Keratinocyte (primary cell): ENCODE measurements around the gene TMEM237. TPM values are rescaled to one million over a fixed set of nuclear protein-coding genes. Genes with fewer than 3 reads are reported as not detected.

Experiments used
- DNase-seq: peaks from one replicate; pipeline ENCODE4 v3.0.0-alpha.2; 2011; ENCODE audit warnings: low read depth, missing footprints, low spot score
- FAIRE-seq: peaks from 2 replicates; lab custom pipeline; 2011; peaks lifted over from hg19 to GRCh38; lab: Jason Lieb, UNC
- H2AFZ ChIP-seq: 2 replicates; pipeline ENCODE4 v1.6.0; 2012; ENCODE audit warnings: low read length, control low read depth, inconsistent platforms; ENCODE audit not compliant: control insufficient read depth
- H3K27ac ChIP-seq: 2 replicates; pipeline ENCODE4 v1.5.1; 2011; ENCODE audit warnings: low read length; ENCODE audit not compliant: control insufficient read depth, insufficient read depth
- H3K27me3 ChIP-seq: 3 replicates; pipeline ENCODE4 v1.6.0; 2011; ENCODE audit warnings: low read length; ENCODE audit not compliant: control insufficient read depth, insufficient read depth; ENCODE audit errors: extremely low read depth
- H3K36me3 ChIP-seq, 2 experiments: 2 replicates in 1 of 2; 3 replicates in 1 of 2; pipeline ENCODE4 v1.5.1; 2011; ENCODE audit warnings: low read length in 2 of 2, mild to moderate bottlenecking in 1 of 2; ENCODE audit not compliant: control insufficient read depth in 2 of 2, insufficient read depth in 2 of 2; ENCODE audit errors: extremely low read depth in 1 of 2
- H3K4me1 ChIP-seq: 3 replicates; pipeline ENCODE4 v1.5.1; 2011; ENCODE audit warnings: low read length; ENCODE audit not compliant: control insufficient read depth, insufficient read depth; ENCODE audit errors: extremely low read depth
- H3K4me2 ChIP-seq: 3 replicates; pipeline ENCODE4 v1.6.0; 2011; ENCODE audit warnings: low read depth, low read length; ENCODE audit not compliant: control insufficient read depth, insufficient read depth; ENCODE audit errors: extremely low read depth
- H3K4me3 ChIP-seq, 3 experiments: fragments of 200-600 bp in 1 of 3; sonication (generic) in 1 of 3; 2 replicates in 2 of 3; 3 replicates in 1 of 3; pipeline ENCODE4 v1.5.1; 2011 to 2016; ENCODE audit warnings: low read length in 3 of 3, mild to moderate bottlenecking in 3 of 3, control low read depth in 2 of 3, inconsistent platforms in 1 of 3, low read depth in 1 of 3, mixed read lengths in 1 of 3, mixed run types in 1 of 3, moderate library complexity in 1 of 3; ENCODE audit not compliant: control insufficient read depth in 2 of 3, insufficient read depth in 2 of 3; ENCODE audit errors: extremely low read depth in 1 of 3
- H3K79me2 ChIP-seq: 2 replicates; pipeline ENCODE4 v1.6.0; 2012; ENCODE audit warnings: low read length; ENCODE audit not compliant: control insufficient read depth, insufficient read depth
- H3K9ac ChIP-seq: 3 replicates; pipeline ENCODE4 v1.6.0; 2011; ENCODE audit warnings: low read length; ENCODE audit not compliant: control insufficient read depth, insufficient read depth; ENCODE audit errors: extremely low read depth
- H3K9me1 ChIP-seq: 3 replicates; pipeline ENCODE4 v1.6.0; 2011; ENCODE audit warnings: low read length; ENCODE audit not compliant: control insufficient read depth, insufficient read depth; ENCODE audit errors: extremely low read depth
- H3K9me3 ChIP-seq: 2 replicates; pipeline ENCODE4 v1.5.1; 2012; ENCODE audit warnings: low read depth, low read length; ENCODE audit not compliant: control insufficient read depth
- H4K20me1 ChIP-seq: 3 replicates; pipeline ENCODE4 v1.6.0; 2011; ENCODE audit warnings: low read length; ENCODE audit not compliant: control insufficient read depth, insufficient read depth; ENCODE audit errors: extremely low read depth
- EZH2 ChIP-seq: IDR thresholded peaks from one replicate; pipeline ENCODE4 v1.6.1; 2012; ENCODE audit warnings: inconsistent platforms, mild to moderate bottlenecking, low read length, moderate library complexity
- dilution Hi-C: fragments of 300-500 bp; cut with MboI; formaldehyde crosslinking; loops from one replicate; pipeline ENCODE4 v1.7.0; 2020; ENCODE audit warnings: low sequenced_read_pairs; ENCODE audit not compliant: extremely low pct_ligation_motif_present
- polyA plus RNA-seq, 5 experiments: library from polyadenylated mRNA; depleted of rRNA in 3 of 5; stranded (reverse) in 3 of 5; stranded (forward) in 1 of 5; unstranded in 1 of 5; fragments of >200 nt; gene quantifications; 1 replicate in 1 of 5; 2 replicates in 3 of 5; 3 replicates in 1 of 5; pipeline versions ENCODE4 v1.2.1 to v1.2.3, GENCODE V29; 2011 to 2012; ENCODE audit warnings: missing spikeins in 2 of 5, low read depth in 1 of 5, low replicate concordance in 1 of 5
- TF ChIP-seq, protein P1 (sequence below), 3 experiments: IDR thresholded peaks in 1 of 3; conservative IDR thresholded peaks in 1 of 3; optimal IDR thresholded peaks in 1 of 3; 2 replicates in 2 of 3; 3 replicates in 1 of 3; pipeline versions ENCODE3 to v1.5.1; 2011; ENCODE audit warnings: low read length in 3 of 3, mild to moderate bottlenecking in 3 of 3, moderate library complexity in 2 of 3, control low read depth in 1 of 3, inconsistent platforms in 1 of 3; ENCODE audit not compliant: insufficient read depth in 2 of 3; ENCODE audit errors: extremely low read depth in 1 of 3

TMEM237 gene
- polyA plus RNA-seq, 1 donor (not counting 4 experiments of a cell fraction or from before 2014, with no cell fraction given): 49.6 TPM

DNA sequence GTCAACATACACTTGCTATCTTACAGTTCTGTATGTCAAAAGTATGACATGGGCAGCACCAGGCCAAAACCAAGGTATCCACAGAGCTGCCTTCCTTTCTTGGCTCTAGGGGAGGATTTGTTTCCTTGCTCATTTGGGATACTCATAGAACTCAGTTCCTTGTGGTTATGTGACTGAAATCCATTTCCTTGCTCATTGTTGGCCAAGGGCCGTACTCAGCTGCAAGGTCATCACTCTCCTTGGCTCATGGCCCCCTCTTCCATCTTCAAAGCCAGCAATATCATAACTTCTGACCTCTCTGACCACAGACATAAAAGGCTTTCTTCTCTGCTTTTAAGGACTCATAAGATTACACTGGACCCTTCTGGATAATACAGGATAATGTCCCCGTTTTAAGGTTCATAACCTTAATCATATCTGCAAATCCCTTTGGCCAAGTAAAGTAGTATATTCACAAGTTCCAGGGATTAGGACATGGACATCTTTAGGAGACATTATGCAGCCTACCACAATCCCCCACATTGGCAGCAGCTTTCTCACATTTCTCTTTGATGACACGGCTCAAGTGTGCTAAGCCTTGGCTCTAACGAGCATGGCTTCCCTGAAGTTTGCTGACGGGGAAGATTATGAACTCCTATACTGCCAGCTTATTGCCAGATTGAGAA is 20.9 kb downstream of the TMEM237 start:
- dilution Hi-C loops: no loop called here

DNA sequence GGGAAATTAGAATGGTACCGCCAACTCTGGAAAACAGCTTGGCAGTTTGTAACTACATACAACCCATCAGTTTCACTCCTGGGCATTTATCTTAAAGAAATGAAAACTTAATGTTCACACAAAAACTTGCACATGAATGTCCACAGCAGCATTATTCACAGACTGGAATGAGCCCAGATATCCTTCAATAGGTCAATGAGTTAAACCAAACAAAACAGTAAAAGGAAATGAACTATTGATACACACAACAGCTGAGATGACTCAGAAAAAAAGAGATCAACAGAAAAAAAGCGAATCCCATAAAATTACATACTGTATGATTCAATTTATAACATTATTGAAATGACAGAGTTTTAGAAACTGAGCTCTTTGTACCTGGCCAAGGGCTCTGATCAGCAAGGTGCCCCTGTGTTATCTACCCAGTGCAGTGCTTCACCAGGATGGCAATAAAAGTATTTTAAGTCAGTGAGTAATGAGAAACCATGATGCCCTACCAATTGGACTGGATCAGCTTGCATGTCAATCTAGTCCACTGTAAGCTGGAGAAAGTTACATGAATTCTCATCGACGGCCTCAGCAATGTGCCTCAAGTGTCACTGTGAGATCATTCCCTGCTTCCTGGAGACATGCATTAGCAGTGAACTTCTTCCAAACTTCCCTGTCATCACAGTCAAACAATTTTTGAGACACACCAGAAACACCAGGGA is 21.9 kb downstream of the TMEM237 start:
- dilution Hi-C loops: no loop called here
- no peak overlapping the region for H3K4me3 ChIP-seq
- no peaks in the 10 kb centered on the region for H4K20me1 ChIP-seq
- no peaks in the 10 kb centered on the region for H3K4me1 ChIP-seq
- H3K27me3 ChIP-seq: no peaks in the 10 kb centered on the region
- H3K9me3 ChIP-seq: no peaks in the 10 kb centered on the region
- DNase-seq: no peak
- H2AFZ ChIP-seq: no peak overlapping the region
- peaks cover 2 to 10% of the 10 kb centered on the region in 2 experiments for H3K36me3 ChIP-seq
- no peak overlapping the region for H3K27ac ChIP-seq
- FAIRE-seq: no peak
- no peaks in the 10 kb centered on the region for H3K79me2 ChIP-seq
- no peak for TF ChIP-seq EZH2
- TF ChIP-seq, protein P1, sequence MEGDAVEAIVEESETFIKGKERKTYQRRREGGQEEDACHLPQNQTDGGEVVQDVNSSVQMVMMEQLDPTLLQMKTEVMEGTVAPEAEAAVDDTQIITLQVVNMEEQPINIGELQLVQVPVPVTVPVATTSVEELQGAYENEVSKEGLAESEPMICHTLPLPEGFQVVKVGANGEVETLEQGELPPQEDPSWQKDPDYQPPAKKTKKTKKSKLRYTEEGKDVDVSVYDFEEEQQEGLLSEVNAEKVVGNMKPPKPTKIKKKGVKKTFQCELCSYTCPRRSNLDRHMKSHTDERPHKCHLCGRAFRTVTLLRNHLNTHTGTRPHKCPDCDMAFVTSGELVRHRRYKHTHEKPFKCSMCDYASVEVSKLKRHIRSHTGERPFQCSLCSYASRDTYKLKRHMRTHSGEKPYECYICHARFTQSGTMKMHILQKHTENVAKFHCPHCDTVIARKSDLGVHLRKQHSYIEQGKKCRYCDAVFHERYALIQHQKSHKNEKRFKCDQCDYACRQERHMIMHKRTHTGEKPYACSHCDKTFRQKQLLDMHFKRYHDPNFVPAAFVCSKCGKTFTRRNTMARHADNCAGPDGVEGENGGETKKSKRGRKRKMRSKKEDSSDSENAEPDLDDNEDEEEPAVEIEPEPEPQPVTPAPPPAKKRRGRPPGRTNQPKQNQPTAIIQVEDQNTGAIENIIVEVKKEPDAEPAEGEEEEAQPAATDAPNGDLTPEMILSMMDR (optimal IDR thresholded peaks at IDR 0.05 in 1 of 3, IDR thresholded peaks at IDR 0.05 in 1 of 3, conservative IDR thresholded peaks at IDR 0.05 in 1 of 3; ENCODE audit: extremely low read depth in 1 of 3, insufficient read depth in 2 of 3, low read length in 3 of 3): no peak
- H3K4me2 ChIP-seq: no peak overlapping the region
- H3K9ac ChIP-seq: no peak overlapping the region
- H3K9me1 ChIP-seq: no peaks in the 10 kb centered on the region

More for the DNA sequence above, 20.9 kb downstream of the TMEM237 start:
- no peak overlapping the region for H2AFZ ChIP-seq
- no peaks in the 10 kb centered on the region for H3K4me1 ChIP-seq
- H3K9ac ChIP-seq: no peak overlapping the region
- no peaks in the 10 kb centered on the region for H3K9me3 ChIP-seq
- no peak overlapping the region for H3K27ac ChIP-seq
- no peaks in the 10 kb centered on the region for H3K27me3 ChIP-seq
- H3K4me3 ChIP-seq: no peak overlapping the region
- FAIRE-seq (no peak), DNase-seq (no peak)
- no peak for TF ChIP-seq EZH2
- TF ChIP-seq, protein P1 (optimal IDR thresholded peaks at IDR 0.05 in 1 of 3, IDR thresholded peaks at IDR 0.05 in 1 of 3, conservative IDR thresholded peaks at IDR 0.05 in 1 of 3; ENCODE audit: extremely low read depth in 1 of 3, insufficient read depth in 2 of 3, low read length in 3 of 3): no peak
- no peaks in the 10 kb centered on the region for H4K20me1 ChIP-seq
- H3K9me1 ChIP-seq: no peaks in the 10 kb centered on the region
- H3K79me2 ChIP-seq: no peaks in the 10 kb centered on the region
- H3K36me3 ChIP-seq: peaks cover 2 to 15% of the 10 kb centered on the region in 2 experiments
- H3K4me2 ChIP-seq: no peak overlapping the region
